Endothelial cell of umbilical vein (primary cell): ENCODE measurements around the gene TTC23L. TPM values are rescaled to one million over a fixed set of nuclear protein-coding genes. Genes with fewer than 3 reads are reported as not detected.

Experiments used
- BruUV-seq: library from RNA; stranded (reverse); fragments of 400-500 nt; replicated peaks from 2 replicates; lab custom pipeline; 2021; lab: Mats Ljungman, UMichigan
- CTCF ChIA-PET: fragments of 300-600, 350-600 bp; sonication (Branson Sonifier 250); formaldehyde crosslinking; loops from one replicate; lab custom pipeline; 2021; ENCODE audit warnings: antibody characterized with exemption, inconsistent platforms; lab: Charles Lee
- POLR2A ChIA-PET: fragments of 300-600, 350-600 bp; sonication (Branson Sonifier 250); formaldehyde crosslinking; loops from one replicate; lab custom pipeline; 2021; ENCODE audit warnings: antibody characterized with exemption, inconsistent platforms; lab: Charles Lee
- DNase-seq: peaks from one replicate; pipeline ENCODE4 v3.0.0-alpha.2; 2011; ENCODE audit warnings: low read depth, low spot score
- FAIRE-seq: peaks from 2 replicates; lab custom pipeline; 2011; peaks lifted over from hg19 to GRCh38; lab: Jason Lieb, UNC
- H2AFZ ChIP-seq: 2 replicates; pipeline ENCODE4 v1.6.0; 2012; ENCODE audit warnings: low read depth, low read length, control low read depth, inconsistent platforms
- H3K27ac ChIP-seq: 2 replicates; pipeline ENCODE4 v1.5.1; 2011; ENCODE audit warnings: low read depth, mild to moderate bottlenecking, control low read depth, low read length, moderate library complexity; ENCODE audit not compliant: insufficient read depth
- H3K27me3 ChIP-seq, 2 experiments: 2 replicates each; pipeline versions ENCODE4 v1.6.0 to v1.6.1; 2011; ENCODE audit warnings: low read length in 2 of 2, mixed read lengths in 1 of 2; ENCODE audit not compliant: control insufficient read depth in 2 of 2, insufficient read depth in 2 of 2
- H3K36me3 ChIP-seq, 2 experiments: 2 replicates in 1 of 2; 3 replicates in 1 of 2; pipeline ENCODE4 v1.5.1; 2011; ENCODE audit warnings: low read length in 2 of 2, mild to moderate bottlenecking in 1 of 2, moderate library complexity in 1 of 2; ENCODE audit not compliant: control insufficient read depth in 2 of 2, insufficient read depth in 2 of 2; ENCODE audit errors: extremely low read depth in 1 of 2
- H3K4me1 ChIP-seq: 3 replicates; pipeline ENCODE4 v1.5.1; 2011; ENCODE audit warnings: mild to moderate bottlenecking, low read length; ENCODE audit not compliant: control insufficient read depth, insufficient read depth; ENCODE audit errors: extremely low read depth
- H3K4me2 ChIP-seq: 2 replicates; pipeline ENCODE4 v1.6.1; 2011; ENCODE audit warnings: low read length, control low read depth, mixed read lengths; ENCODE audit not compliant: insufficient read depth
- H3K4me3 ChIP-seq, 3 experiments: fragments of 200-600 bp in 1 of 3; sonication (generic), shearing (Covaris generic) in 1 of 3; replicated peaks in 1 of 3; 2 replicates each; pipeline ENCODE4 v1.5.1; 2011 to 2016; ENCODE audit warnings: control low read depth in 3 of 3, low read length in 3 of 3, mild to moderate bottlenecking in 2 of 3, inconsistent platforms in 1 of 3, low read depth in 1 of 3, moderate library complexity in 1 of 3; ENCODE audit not compliant: insufficient read depth in 1 of 3
- H3K79me2 ChIP-seq: 2 replicates; pipeline ENCODE4 v1.6.0; 2012; ENCODE audit warnings: low read length, inconsistent platforms; ENCODE audit not compliant: control insufficient read depth, insufficient read depth
- H3K9ac ChIP-seq: replicated peaks from 2 replicates; pipeline ENCODE3; 2011; ENCODE audit warnings: low read length, control low read depth; ENCODE audit not compliant: insufficient read depth; ENCODE audit errors: extremely low read depth
- H3K9me1 ChIP-seq: replicated peaks from 3 replicates; pipeline ENCODE4 v1.6.0; 2011; ENCODE audit warnings: mild to moderate bottlenecking, low read length; ENCODE audit not compliant: control insufficient read depth, insufficient read depth; ENCODE audit errors: extremely low read depth
- H3K9me3 ChIP-seq: replicated peaks from 2 replicates; pipeline ENCODE4 v1.5.1; 2012; ENCODE audit warnings: low read length, inconsistent platforms; ENCODE audit not compliant: control insufficient read depth, insufficient read depth
- H4K20me1 ChIP-seq: replicated peaks from 2 replicates; pipeline ENCODE3; 2011; ENCODE audit warnings: mild to moderate bottlenecking, low read length; ENCODE audit not compliant: control insufficient read depth, insufficient read depth; ENCODE audit errors: extremely low read depth
- CTCF ChIP-seq, 2 donors: IDR thresholded peaks; 1 replicate in 1 of 2; 2 replicates in 1 of 2; pipeline ENCODE4 v1.5.1; 2011; ENCODE audit warnings: low read length in 2 of 2, mild to moderate bottlenecking in 2 of 2, moderate library complexity in 2 of 2, control low read depth in 1 of 2, inconsistent platforms in 1 of 2, low read depth in 1 of 2; ENCODE audit not compliant: insufficient read depth in 1 of 2; ENCODE audit errors: extremely low read depth in 1 of 2
- EZH2 ChIP-seq: IDR thresholded peaks from 2 replicates; pipeline ENCODE4 v1.6.1; 2012; ENCODE audit warnings: borderline replicate concordance, low read depth, mild to moderate bottlenecking, moderate library complexity, low read length, inconsistent platforms; ENCODE audit not compliant: severe bottlenecking
- FOS ChIP-seq: IDR thresholded peaks from 2 replicates; pipeline ENCODE4 v1.6.1; 2011; ENCODE audit warnings: mild to moderate bottlenecking, low read length, moderate library complexity, borderline replicate concordance; ENCODE audit not compliant: insufficient read depth
- GATA2 ChIP-seq: IDR thresholded peaks from 2 replicates; pipeline ENCODE4 v1.7.0; 2011; ENCODE audit warnings: low read depth, mild to moderate bottlenecking, moderate library complexity, mixed read lengths, low read length; ENCODE audit not compliant: insufficient read length, insufficient read depth
- MYC ChIP-seq: IDR thresholded peaks from one replicate; pipeline ENCODE4 v1.6.1; 2011; ENCODE audit warnings: mild to moderate bottlenecking, low read depth, low read length
- dilution Hi-C: fragments of 300-500 bp; cut with MboI; formaldehyde crosslinking; loops from one replicate; pipeline ENCODE4 v1.15.0; 2019; ENCODE audit warnings: low sequenced_read_pairs; ENCODE audit not compliant: extremely low pct_ligation_motif_present
- intact Hi-C: fragments of 100-400 bp; cut with micrococcal nuclease; formaldehyde crosslinking; loops from one replicate; pipeline ENCODE4 v1.10.0; 2022
- polyA plus RNA-seq, 4 experiments: library from polyadenylated mRNA; depleted of rRNA in 3 of 4; stranded (reverse) in 3 of 4; unstranded in 1 of 4; fragments of >200 nt; gene quantifications; 2 replicates each; pipeline versions ENCODE4 v1.2.1 to v1.2.3, GENCODE V29; 2011 to 2012; ENCODE audit warnings: missing spikeins in 1 of 4
- total RNA-seq: library from RNA; stranded (reverse); gene quantifications from 2 replicates; pipeline ENCODE4 v1.2.3, GENCODE V29; 2021

TTC23L gene
- total and polyA plus RNA-seq, 2 donors (not counting 3 experiments of a cell fraction or from before 2014, with no cell fraction given) = not detected

- CTCF ChIA-PET = interaction anchor here (1.2 to 1.5 kb wide), 2 partner anchors 11 to 185 kb away, joined by 3 to 4 read pairs; no protein-coding TSS in a partner anchor
- H3K27me3 ChIP-seq = no peaks in the 10 kb centered on the region
- dilution Hi-C loops = no loop called here
- H3K9ac ChIP-seq = no peak overlapping the region
- no peak for TF ChIP-seq EZH2
- no peak for TF ChIP-seq FOS
- no peak for TF ChIP-seq CTCF (IDR thresholded peaks at IDR 0.05; ENCODE audit: extremely low read depth in 1 of 2, insufficient read depth in 1 of 2, low read depth in 1 of 2, low read length in 2 of 2)
- TF ChIP-seq GATA2 = no peak
- no peak for TF ChIP-seq MYC
- no peak for DNase-seq
- no peaks in the 10 kb centered on the region for H3K9me1 ChIP-seq
- no peak overlapping the region for H3K4me3 ChIP-seq
- no TSS peak for BruUV-seq
- no peak overlapping the region for H3K27ac ChIP-seq
- H3K79me2 ChIP-seq = no peaks in the 10 kb centered on the region
- H2AFZ ChIP-seq = no peak overlapping the region
- H4K20me1 ChIP-seq = no peaks in the 10 kb centered on the region
- no peak for FAIRE-seq
- intact Hi-C loops = no loop called here
- POLR2A ChIA-PET = no interaction called here
- H3K36me3 ChIP-seq = peaks cover 15 to 57% of the 10 kb centered on the region in 2 experiments
- H3K4me2 ChIP-seq = no peak overlapping the region
- H3K9me3 ChIP-seq = no peaks in the 10 kb centered on the region
- H3K4me1 ChIP-seq = no peaks in the 10 kb centered on the region
These were observed 21.2 kb upstream of the TTC23L start for GRCh38 chr5:34817558-34818351.
